Naive thymus-derived CD4-positive, alpha-beta T cell (primary cell): ENCODE measurements around the gene SCAP. TPM values are rescaled to one million over a fixed set of nuclear protein-coding genes. Genes with fewer than 3 reads are reported as not detected.

ENCODE experiments used
- ATAC-seq: fragments of 150-1000 bp; cut with Tn5 transposase; 2 replicates; pipeline ENCODE4 v1.10.0; 2021; ENCODE audit warnings: mild to moderate bottlenecking, moderate library complexity
- CTCF ChIA-PET: fragments of 350-600 bp; sonication (Branson Sonifier 250); formaldehyde crosslinking; loops from one replicate; lab custom pipeline; 2021; ENCODE audit warnings: antibody characterized with exemption; lab: Charles Lee
- POLR2A ChIA-PET: fragments of 350-600 bp; sonication (Branson Sonifier 250); formaldehyde crosslinking; loops from one replicate; lab custom pipeline; 2021; ENCODE audit warnings: antibody characterized with exemption, inconsistent platforms; lab: Charles Lee
- DNase-seq, 9 donors: peaks; one replicate each; pipeline versions ENCODE4 v3.0.0 to v3.0.0-alpha.2; 2020 to 2022; ENCODE audit warnings: mixed read lengths in 1 of 9
- H3K27ac ChIP-seq: one replicate; pipeline ENCODE4 v1.7.0; 2013; ENCODE audit warnings: mild to moderate bottlenecking, low read depth, low read length, moderate library complexity
- H3K27me3 ChIP-seq, 2 donors: one replicate each; pipeline ENCODE4 v1.7.0; 2013; ENCODE audit warnings: low read length in 2 of 2, mild to moderate bottlenecking in 2 of 2, moderate library complexity in 2 of 2; ENCODE audit not compliant: control insufficient read depth in 2 of 2, insufficient read depth in 2 of 2
- H3K36me3 ChIP-seq, 3 experiments: 1 replicate in 2 of 3; 2 replicates in 1 of 3; pipeline ENCODE4 v1.7.0; 2013; ENCODE audit warnings: low read length in 3 of 3, mild to moderate bottlenecking in 3 of 3, moderate library complexity in 1 of 3; ENCODE audit not compliant: insufficient read depth in 3 of 3, control insufficient read depth in 2 of 3
- H3K4me1 ChIP-seq, 2 donors: one replicate each; pipeline ENCODE4 v1.7.0; 2013; ENCODE audit warnings: low read length in 2 of 2, mild to moderate bottlenecking in 2 of 2, moderate library complexity in 1 of 2; ENCODE audit not compliant: control insufficient read depth in 2 of 2, insufficient read depth in 2 of 2
- H3K4me3 ChIP-seq: 2 replicates; pipeline ENCODE4 v1.7.0; 2013; ENCODE audit warnings: mild to moderate bottlenecking, low read length
- H3K9me3 ChIP-seq, 3 experiments: 1 replicate in 2 of 3; 2 replicates in 1 of 3; pipeline ENCODE4 v1.7.0; 2013; ENCODE audit warnings: low read length in 3 of 3; ENCODE audit not compliant: control insufficient read depth in 2 of 3
- H3K27ac Mint-ChIP-seq, 9 donors: one replicate each; pipeline ENCODE4 v1.8.0; 2020 to 2022; ENCODE audit warnings: mixed read lengths in 9 of 9, mild to moderate bottlenecking in 8 of 9, moderate library complexity in 5 of 9, inconsistent platforms in 2 of 9
- H3K27me3 Mint-ChIP-seq, 5 donors: one replicate each; pipeline ENCODE4 v1.8.0; 2021 to 2022; ENCODE audit warnings: mixed read lengths in 5 of 5, mild to moderate bottlenecking in 1 of 5
- H3K36me3 Mint-ChIP-seq, 5 donors: one replicate each; pipeline ENCODE4 v1.8.0; 2020 to 2022; ENCODE audit warnings: mixed read lengths in 5 of 5, mild to moderate bottlenecking in 3 of 5, inconsistent platforms in 1 of 5
- H3K4me1 Mint-ChIP-seq, 7 donors: one replicate each; pipeline ENCODE4 v1.8.0; 2020 to 2022; ENCODE audit warnings: mixed read lengths in 7 of 7, mild to moderate bottlenecking in 3 of 7, inconsistent platforms in 1 of 7
- H3K4me3 Mint-ChIP-seq, 10 donors: one replicate each; pipeline ENCODE4 v1.8.0; 2020 to 2022; ENCODE audit warnings: mild to moderate bottlenecking in 10 of 10, mixed read lengths in 10 of 10, moderate library complexity in 6 of 10, inconsistent platforms in 2 of 10
- H3K9me3 Mint-ChIP-seq, 11 donors: one replicate each; pipeline ENCODE4 v1.8.0; 2020 to 2022; ENCODE audit warnings: mixed read lengths in 11 of 11, mild to moderate bottlenecking in 4 of 11, inconsistent platforms in 1 of 11, moderate library complexity in 1 of 11
- intact Hi-C, 2 donors: fragments of 100-400 bp; cut with micrococcal nuclease; formaldehyde crosslinking; loops; one replicate each; pipeline ENCODE4 v1.15.1; 2023
- polyA plus RNA-seq, 2 donors: library from polyadenylated mRNA; unstranded; fragments of 300-500 nt; fragmentation: Illumina TruSeq; gene quantifications; one replicate each; pipeline ENCODE4 v1.2.3, GENCODE V29; 2021
- total RNA-seq, 6 experiments: library from RNA in 5 of 6; stranded (reverse) in 5 of 6; gene quantifications; 1 replicate in 5 of 6; 2 replicates in 1 of 6; pipeline ENCODE4 v1.2.3 and lab custom pipeline; 2021 to 2026

SCAP gene
- total and polyA plus RNA-seq, 7 experiments from 2014 or later = 34.5 to 95.4 (median 90.2) TPM

DNA sequence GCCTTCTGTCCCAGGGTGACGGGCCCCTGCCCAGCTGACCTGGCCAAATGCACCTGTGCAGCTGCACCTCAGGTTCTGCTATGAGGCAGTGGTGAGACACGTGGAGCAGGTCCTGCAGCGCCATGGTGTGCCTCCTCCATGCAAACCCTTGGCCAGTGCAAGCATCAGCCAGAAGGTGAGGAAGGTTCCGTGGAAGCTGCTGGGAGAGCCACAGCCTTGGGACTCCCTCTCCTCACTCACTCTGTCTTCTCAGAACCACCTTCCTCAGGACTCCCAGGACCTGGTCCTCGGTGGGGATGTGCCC is 63.3 kb downstream of the SCAP start:
- no peaks in the 10 kb centered on the region for H3K9me3 ChIP-seq
- no peaks in the 10 kb centered on the region for H3K4me1 ChIP-seq
- H3K27ac ChIP-seq = no peak overlapping the region
- Mint-ChIP-seq H3K4me1 (peaks cover 0 to 10% (median 0%) of the 10 kb centered on the region in 7 donors), H3K27me3 (no peaks in the 10 kb centered on the region), H3K4me3 (no peak overlapping the region), H3K27ac (no peak overlapping the region), H3K36me3 (peaks cover 5 to 21% (median 5%) of the 10 kb centered on the region in 5 donors), H3K9me3 (no peaks in the 10 kb centered on the region)
- ChIA-PET POLR2A (no interaction called here), CTCF (interaction anchor here (0.9 kb wide), 1 partner anchor 9 kb away, joined by 3 read pairs; no protein-coding TSS in a partner anchor)
- intact Hi-C loops = no loop called here
- no peak for ATAC-seq
- H3K4me3 ChIP-seq = no peak overlapping the region
- H3K36me3 ChIP-seq = peaks cover 6 to 96% (median 8%) of the 10 kb centered on the region in 3 experiments
- DNase-seq = no peak
- H3K27me3 ChIP-seq = no peaks in the 10 kb centered on the region

DNA sequence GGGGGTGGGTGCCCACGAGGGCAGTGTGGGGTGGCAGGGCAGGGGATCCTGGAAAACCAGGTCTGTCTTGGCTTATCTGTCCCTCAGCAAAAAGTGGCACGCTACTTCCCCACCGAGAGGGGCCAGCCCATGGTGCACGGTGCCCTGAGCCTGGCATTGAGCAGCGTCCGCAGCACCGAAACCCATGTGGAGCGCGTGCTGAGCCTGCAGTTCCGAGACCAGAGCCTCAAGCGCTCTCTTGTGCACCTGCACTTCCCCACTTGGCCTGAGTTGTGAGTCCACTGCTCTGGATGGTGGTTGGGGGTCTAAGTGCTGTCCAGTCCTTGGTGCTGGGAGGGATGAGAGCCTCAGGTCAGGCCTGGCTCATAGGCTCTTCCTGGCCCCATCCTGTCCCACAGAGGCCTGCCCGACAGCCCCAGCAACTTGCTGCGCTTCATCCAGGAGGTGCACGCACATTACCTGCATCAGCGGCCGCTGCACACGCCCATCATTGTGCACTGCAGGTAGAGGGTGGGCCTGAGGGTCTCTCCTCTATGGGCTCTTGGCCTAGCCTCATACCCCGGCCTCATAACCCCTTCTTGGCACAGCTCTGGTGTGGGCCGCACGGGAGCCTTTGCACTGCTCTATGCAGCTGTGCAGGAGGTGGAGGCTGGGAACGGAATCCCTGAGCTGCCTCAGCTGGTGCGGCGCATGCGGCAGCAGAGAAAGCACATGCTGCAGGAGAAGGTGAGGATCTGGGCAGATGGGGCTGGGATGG is 63.9 kb downstream of the SCAP start:
- Histone ChIP-seq H3K9me3 (no peaks in the 10 kb centered on the region), H3K4me1 (no peaks in the 10 kb centered on the region), H3K27ac (no peak overlapping the region), H3K27me3 (no peaks in the 10 kb centered on the region), H3K4me3 (no peak overlapping the region), H3K36me3 (peaks cover 6 to 96% (median 8%) of the 10 kb centered on the region in 3 experiments)
- intact Hi-C loops = no loop called here
- Mint-ChIP-seq H3K36me3 (peaks cover 5 to 19% (median 5%) of the 10 kb centered on the region in 5 donors), H3K27me3 (no peaks in the 10 kb centered on the region), H3K9me3 (no peaks in the 10 kb centered on the region), H3K27ac (no peak overlapping the region), H3K4me1 (peaks cover 0 to 10% (median 0%) of the 10 kb centered on the region in 7 donors), H3K4me3 (no peak overlapping the region)
- ATAC-seq (no peak), DNase-seq (no peak)
- CTCF ChIA-PET = interaction anchor here (0.9 kb wide), 1 partner anchor 9 kb away, joined by 3 read pairs; no protein-coding TSS in a partner anchor
- POLR2A ChIA-PET = no interaction called here

DNA sequence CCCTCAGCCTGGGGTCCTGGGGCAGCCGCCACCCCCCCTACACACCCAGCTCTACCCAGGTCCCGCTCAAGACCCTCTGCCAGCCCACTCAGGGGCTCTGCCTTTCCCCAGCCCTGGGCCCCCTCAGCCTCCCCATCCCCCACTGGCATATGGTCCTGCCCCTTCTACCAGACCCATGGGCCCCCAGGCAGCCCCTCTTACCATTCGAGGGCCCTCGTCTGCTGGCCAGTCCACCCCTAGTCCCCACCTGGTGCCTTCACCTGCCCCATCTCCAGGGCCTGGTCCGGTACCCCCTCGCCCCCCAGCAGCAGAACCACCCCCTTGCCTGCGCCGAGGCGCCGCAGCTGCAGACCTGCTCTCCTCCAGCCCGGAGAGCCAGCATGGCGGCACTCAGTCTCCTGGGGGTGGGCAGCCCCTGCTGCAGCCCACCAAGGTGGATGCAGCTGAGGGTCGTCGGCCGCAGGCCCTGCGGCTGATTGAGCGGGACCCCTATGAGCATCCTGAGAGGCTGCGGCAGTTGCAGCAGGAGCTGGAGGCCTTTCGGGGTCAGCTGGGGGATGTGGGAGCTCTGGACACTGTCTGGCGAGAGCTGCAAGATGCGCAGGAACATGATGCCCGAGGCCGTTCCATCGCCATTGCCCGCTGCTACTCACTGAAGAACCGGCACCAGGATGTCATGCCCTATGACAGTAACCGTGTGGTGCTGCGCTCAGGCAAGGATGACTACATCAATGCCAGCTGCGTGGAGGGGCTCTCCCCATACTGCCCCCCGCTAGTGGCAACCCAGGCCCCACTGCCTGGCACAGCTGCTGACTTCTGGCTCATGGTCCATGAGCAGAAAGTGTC is 64.7 kb downstream of the SCAP start:
- H3K4me1 Mint-ChIP-seq = peaks cover 0 to 10% (median 0%) of the 10 kb centered on the region in 7 donors
- H3K27ac Mint-ChIP-seq = peak overlapping the region in 2 of 9 donors; percentile 32 to 72
- peaks cover 5 to 15% (median 5%) of the 10 kb centered on the region in 5 donors for H3K36me3 Mint-ChIP-seq
- no peaks in the 10 kb centered on the region for H3K27me3 Mint-ChIP-seq
- ATAC-seq = no peak
- Histone ChIP-seq H3K4me3 (no peak overlapping the region), H3K36me3 (peaks cover 6 to 99% (median 8%) of the 10 kb centered on the region in 3 experiments), H3K9me3 (no peaks in the 10 kb centered on the region), H3K4me1 (no peaks in the 10 kb centered on the region), H3K27ac (no peak overlapping the region), H3K27me3 (no peaks in the 10 kb centered on the region)
- no peak overlapping the region for H3K4me3 Mint-ChIP-seq
- CTCF ChIA-PET = no interaction called here
- DNase-seq = no peak
- intact Hi-C loops = no loop called here
- H3K9me3 Mint-ChIP-seq = no peaks in the 10 kb centered on the region
- POLR2A ChIA-PET = no interaction called here

DNA sequence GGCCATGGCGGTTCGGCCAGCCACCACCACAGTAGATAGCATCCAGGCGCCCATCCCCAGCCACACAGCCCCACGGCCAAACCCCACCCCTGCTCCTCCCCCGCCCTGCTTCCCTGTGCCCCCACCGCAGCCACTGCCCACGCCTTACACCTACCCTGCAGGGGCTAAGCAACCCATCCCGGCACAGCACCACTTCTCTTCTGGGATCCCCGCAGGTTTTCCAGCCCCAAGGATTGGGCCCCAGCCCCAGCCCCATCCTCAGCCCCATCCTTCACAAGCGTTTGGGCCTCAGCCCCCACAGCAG is 65.4 kb downstream of the SCAP start:
- no peaks in the 10 kb centered on the region for H3K9me3 Mint-ChIP-seq
- Histone ChIP-seq H3K9me3 (no peaks in the 10 kb centered on the region), H3K4me1 (no peaks in the 10 kb centered on the region), H3K36me3 (peaks cover 6 to 99% (median 8%) of the 10 kb centered on the region in 3 experiments), H3K4me3 (no peak overlapping the region), H3K27me3 (no peaks in the 10 kb centered on the region), H3K27ac (no peak overlapping the region)
- CTCF ChIA-PET = no interaction called here
- no peak for ATAC-seq
- peak overlapping the region in 1 of 9 donors; percentile 5 for H3K27ac Mint-ChIP-seq
- peaks cover 0 to 10% (median 0%) of the 10 kb centered on the region in 7 donors for H3K4me1 Mint-ChIP-seq
- peaks cover 5 to 11% (median 5%) of the 10 kb centered on the region in 5 donors for H3K36me3 Mint-ChIP-seq
- DNase-seq = no peak
- no peak overlapping the region for H3K4me3 Mint-ChIP-seq
- H3K27me3 Mint-ChIP-seq = no peaks in the 10 kb centered on the region
- intact Hi-C loops = no loop called here
- POLR2A ChIA-PET = no interaction called here

DNA sequence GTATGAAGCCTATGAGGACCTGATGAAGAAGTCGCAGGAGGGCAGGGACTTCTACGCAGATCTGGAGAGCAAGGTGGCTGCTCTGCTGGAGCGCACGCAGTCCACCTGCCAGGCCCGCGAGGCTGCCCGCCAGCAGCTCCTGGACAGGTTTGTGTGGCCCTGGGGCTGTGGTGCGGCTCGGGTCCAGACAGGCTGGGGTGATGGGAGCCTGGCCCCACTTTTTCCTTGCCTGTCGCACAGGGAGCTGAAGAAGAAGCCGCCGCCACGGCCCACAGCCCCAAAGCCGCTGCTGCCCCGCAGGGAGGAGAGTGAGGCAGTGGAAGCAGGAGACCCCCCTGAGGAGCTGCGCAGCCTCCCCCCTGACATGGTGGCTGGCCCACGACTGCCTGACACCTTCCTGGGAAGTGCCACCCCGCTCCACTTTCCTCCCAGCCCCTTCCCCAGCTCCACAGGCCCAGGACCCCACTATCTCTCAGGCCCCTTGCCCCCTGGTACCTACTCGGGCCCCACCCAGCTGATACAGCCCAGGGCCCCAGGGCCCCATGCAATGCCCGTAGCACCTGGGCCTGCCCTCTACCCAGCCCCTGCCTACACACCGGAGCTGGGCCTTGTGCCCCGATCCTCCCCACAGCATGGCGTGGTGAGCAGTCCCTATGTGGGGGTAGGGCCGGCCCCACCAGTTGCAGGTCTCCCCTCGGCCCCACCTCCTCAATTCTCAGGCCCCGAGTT is 65.9 kb downstream of the SCAP start:
- Histone ChIP-seq H3K4me3 (no peak overlapping the region), H3K9me3 (no peaks in the 10 kb centered on the region), H3K4me1 (no peaks in the 10 kb centered on the region), H3K27ac (no peak overlapping the region), H3K36me3 (peaks cover 6 to 99% (median 8%) of the 10 kb centered on the region in 3 experiments), H3K27me3 (no peaks in the 10 kb centered on the region)
- Mint-ChIP-seq H3K4me3 (no peak overlapping the region), H3K27me3 (no peaks in the 10 kb centered on the region), H3K9me3 (no peaks in the 10 kb centered on the region), H3K27ac (no peak overlapping the region), H3K36me3 (peaks cover 4 to 11% (median 5%) of the 10 kb centered on the region in 5 donors), H3K4me1 (peaks cover 0 to 7% (median 0%) of the 10 kb centered on the region in 7 donors)
- ChIA-PET CTCF (no interaction called here), POLR2A (no interaction called here)
- intact Hi-C loops = no loop called here
- ATAC-seq (no peak), DNase-seq (no peak)

DNA sequence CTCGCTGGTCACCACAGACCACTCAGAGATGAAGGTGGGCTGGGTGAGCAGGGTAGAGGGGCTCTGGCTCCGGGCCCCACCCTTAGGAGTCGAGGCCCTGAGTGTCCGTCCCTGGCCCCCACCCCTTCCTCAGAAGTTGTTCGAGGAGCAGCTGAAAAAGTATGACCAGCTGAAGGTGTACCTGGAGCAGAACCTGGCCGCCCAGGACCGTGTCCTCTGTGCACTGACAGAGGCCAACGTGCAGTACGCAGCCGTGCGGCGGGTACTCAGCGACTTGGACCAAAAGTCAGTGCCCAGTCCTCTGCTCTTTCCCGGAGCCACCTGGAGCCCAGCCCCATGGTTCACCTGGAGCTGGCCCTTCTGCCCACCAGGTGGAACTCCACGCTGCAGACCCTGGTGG is 66.5 kb downstream of the SCAP start:
- H3K36me3 ChIP-seq = peaks cover 5 to 97% (median 8%) of the 10 kb centered on the region in 3 experiments
- H3K27ac ChIP-seq = no peak overlapping the region
- no peaks in the 10 kb centered on the region for H3K27me3 ChIP-seq
- H3K9me3 Mint-ChIP-seq = no peaks in the 10 kb centered on the region
- peaks cover 0 to 7% (median 0%) of the 10 kb centered on the region in 7 donors for H3K4me1 Mint-ChIP-seq
- no peaks in the 10 kb centered on the region for H3K9me3 ChIP-seq
- ChIA-PET POLR2A (no interaction called here), CTCF (no interaction called here)
- H3K4me1 ChIP-seq = no peaks in the 10 kb centered on the region
- H3K27ac Mint-ChIP-seq = no peak overlapping the region
- peaks cover 4 to 11% (median 5%) of the 10 kb centered on the region in 5 donors for H3K36me3 Mint-ChIP-seq
- H3K4me3 ChIP-seq = no peak overlapping the region
- H3K4me3 Mint-ChIP-seq = no peak overlapping the region
- ATAC-seq (no peak), DNase-seq (no peak)
- intact Hi-C loops = no loop called here
- H3K27me3 Mint-ChIP-seq = no peaks in the 10 kb centered on the region
